Fibroblast of skin of right quadriceps (primary cell): ENCODE data around the gene LTA.
"Not testable (repeated sequence)": the region's sequence is repeated elsewhere in the genome, so short reads cannot be mapped to it uniquely, and the experiment has no call there.

Experiments
- DNase-seq: peaks from one replicate; pipeline ENCODE4 v3.0.0-alpha.2; 2013

LTA gene

DNA sequence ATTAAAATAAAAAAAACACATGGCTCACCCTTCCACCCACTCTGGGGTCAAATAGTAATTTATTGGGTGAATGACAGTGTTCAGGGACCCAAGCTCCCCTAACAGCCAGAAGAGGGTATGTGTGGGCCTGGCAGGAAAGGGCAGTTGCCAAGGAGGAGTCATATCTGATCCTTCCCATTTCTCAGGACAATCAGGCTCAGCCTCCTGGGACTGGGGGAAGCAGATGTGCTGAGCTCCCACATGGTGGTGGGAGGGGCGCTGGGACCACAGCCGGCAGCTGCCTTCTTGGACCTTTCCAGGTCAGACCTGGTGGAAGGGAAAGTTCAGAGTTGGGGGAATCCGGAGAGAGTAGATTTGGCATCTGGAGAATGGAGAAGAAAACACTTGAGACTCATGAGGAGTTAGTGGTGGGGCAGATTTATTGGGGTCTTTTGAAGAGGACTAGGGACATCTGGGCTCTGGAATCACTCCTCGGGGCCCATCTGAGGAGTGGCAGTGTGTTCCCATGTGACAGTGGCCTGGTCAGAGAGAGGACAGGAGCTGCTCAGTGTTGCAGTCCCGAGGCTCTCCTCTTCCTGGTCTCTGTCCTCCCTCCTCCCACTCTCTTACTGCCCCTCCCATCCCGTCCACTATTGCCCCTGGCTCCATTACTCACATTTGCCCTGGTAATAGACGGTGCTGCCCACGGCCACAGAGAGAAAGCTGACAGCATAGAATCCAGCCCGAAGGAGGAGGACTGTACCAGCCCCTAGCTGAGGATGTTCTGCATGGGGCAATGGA is 17.0 kb downstream of the LTA start:
- DNase-seq, result no peak

- DNase-seq, result not testable (repeated sequence)
These were observed 18.6 kb downstream of the LTA start for GRCh38 chr6:31590691-31591090.

GRCh38 chr6:31592396-31592771 is 20.3 kb downstream of the LTA start:
- no peak for DNase-seq

DNA sequence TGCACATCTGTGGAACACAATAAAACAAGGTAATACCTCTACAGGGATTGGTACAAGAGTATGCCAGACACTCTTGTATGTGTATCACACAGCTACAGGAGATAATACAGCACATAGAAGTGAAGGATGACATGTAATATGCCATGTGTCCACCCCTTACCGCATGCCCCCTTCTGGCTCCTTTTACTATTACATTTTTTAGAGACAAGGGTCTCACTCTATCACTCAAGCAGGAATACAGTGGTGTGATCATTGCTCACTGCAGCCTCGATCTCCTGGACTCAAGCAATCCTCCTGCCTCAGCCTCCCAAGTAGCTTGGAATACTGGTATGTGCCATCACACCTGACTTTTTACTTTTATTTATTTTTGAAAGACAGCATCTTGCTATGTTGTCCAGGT is 24.9 kb downstream of the LTA start:
- peak; percentile 29 for DNase-seq

GRCh38 chr6:31607317-31607716 is 35.2 kb downstream of the LTA start:
- DNase-seq, result no peak

DNA sequence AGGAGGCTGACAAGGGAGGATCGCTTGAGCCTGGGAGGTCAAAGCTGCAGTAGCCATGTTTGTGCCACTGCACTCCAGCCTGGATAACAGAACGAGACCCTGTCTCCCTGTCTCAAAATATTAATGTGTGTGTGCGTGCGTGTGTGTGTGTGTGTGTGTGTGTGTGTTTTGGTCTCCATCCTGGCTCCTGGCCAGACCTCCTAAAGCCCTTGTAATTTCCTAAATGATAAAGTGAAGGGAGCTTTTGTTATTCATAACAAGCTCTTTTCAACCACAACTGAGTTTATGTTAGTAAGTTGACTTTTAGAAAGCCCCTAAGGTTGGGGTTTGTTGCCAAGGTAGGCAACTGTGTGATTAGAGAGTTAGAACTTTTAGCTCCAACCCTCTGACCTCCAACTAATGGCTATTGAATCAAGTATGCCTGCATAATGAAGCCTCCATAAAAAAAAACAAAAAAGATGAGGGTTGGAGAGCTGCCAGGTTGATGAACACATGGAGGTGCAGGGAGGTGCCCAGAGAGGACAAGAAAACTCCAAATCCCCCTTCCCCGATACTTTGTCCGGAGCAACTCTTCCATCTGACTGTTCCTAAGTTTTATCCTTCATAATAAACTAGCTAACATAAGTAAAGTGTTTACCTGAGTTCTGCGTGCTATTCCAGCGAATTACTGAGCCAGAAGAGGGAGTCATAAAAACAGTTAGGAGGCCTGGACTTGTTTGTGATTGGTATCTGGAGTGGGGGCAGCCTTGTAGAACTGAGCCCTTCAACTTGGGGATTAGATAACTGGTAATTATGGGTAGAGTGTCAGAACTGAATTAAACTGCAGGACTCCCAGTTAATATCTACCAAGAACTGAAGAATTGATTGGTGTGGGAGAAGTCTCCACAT is 37.7 kb downstream of the LTA start:
- no peak for DNase-seq

DNA sequence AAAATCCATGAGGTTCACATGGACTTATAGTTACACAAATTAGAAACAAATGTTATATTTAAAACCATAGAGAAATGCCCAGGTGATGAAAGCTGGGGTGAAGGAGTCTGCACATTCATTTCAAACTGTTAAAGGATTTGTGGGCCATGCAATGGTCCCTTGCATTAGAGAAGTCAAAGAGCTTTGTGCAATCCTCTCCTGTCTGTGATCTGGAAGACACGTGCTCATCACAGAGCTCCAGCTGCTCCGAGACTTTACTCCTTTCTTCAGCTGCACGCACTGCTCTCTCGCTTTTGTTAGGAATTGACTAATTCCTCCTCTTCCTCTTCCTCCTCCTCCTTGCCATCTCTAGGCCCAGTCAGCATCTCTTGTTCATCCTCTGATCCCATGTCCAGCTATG is 38.9 kb downstream of the LTA start:
- peak; percentile 10 for DNase-seq

DNA sequence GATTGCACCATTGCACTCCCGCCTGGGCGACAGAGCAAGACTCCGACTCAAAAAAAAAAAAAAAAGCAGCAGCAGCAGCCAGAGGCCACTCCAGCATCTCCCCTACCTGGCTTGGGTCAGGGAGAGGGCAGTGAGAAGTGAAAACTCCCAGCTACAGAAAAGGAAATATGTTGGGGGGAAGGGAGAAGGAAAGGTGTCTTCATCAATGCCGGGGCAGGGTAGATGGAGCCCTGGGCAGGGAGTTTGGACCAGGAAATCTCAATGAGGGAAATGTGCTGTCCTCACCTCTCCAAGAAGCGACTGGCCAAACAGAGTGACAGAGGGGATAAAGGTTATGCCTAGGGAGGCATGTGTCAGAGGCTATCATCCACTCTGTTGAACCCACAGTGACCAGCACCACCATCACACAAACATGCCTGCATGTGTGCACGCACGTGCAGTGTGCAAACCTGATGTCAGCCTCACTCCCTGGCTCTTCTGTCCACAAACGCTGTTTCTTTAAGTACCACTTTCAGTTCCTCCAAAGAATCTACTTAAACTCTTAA is 42.1 kb downstream of the LTA start:
- DNase-seq, result no peak

- DNase-seq, result no peak
These were observed 42.8 kb downstream of the LTA start, which contains the start of gene AIF1 for GRCh38 chr6:31614684-31615578. Gene AIF1 (plus strand): TSS chr6:31615234. CDS start chr6:31615330, 96 bp downstream.

- DNase-seq, result no peak
These were observed 43.7 kb downstream of the LTA start for GRCh38 chr6:31615748-31616147.

DNA sequence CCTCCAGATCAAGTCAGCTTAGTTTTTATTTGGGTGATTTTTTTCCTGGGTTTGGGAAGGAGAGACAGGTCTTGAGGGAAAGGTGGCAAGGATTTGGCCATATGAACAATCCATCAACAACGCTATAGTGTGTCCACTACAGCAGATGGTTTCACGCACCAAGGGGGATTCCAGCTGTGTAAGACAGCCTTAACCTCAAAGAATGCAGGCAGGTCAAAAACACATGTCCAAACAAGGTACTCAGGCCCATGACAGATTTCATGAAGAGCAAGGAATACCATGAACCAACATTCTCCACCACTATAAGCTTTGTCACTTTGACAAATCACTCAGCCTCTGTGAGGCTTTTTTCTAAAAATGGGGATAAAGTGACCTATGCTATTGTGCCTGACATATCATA is 44.9 kb downstream of the LTA start:
- DNase-seq, result no peak

DNA sequence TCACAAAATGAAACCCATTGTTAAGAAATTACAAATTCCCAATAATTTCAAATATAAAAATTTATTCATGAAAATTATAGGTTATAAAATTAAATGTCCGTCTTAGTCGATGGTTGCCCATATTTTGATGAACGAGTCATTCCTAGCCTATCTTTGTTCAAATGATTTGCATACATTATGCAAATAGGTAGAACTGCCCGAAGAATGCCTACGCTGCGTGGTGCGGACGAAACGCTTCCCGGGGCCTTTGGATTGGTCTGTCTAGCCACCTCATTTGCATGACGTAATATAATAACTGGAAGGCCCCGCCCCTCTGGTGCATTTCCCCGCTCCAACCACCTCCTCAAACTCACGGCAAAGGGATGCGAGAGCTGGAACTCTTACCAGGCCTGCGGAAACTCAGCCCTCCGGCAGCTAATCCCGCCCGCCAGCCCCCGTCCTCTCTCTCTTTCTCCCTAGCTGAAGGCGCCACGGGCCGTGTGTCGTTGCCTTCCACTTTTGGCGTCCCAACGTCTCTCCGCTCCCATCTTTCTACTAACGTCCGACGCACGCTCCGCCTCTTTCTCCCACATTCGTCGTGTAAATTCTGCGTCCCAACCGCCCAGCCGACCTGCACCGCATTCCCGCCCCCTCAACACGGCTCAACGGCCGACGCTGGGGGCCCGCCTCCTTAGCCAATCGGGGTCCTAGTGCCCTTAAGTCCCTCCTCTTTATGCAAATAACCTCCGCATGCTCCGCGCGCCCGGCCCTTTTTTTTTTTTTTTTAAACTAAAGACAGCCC is 47.9 kb downstream of the LTA start:
- peak; percentile 98 for DNase-seq

DNA sequence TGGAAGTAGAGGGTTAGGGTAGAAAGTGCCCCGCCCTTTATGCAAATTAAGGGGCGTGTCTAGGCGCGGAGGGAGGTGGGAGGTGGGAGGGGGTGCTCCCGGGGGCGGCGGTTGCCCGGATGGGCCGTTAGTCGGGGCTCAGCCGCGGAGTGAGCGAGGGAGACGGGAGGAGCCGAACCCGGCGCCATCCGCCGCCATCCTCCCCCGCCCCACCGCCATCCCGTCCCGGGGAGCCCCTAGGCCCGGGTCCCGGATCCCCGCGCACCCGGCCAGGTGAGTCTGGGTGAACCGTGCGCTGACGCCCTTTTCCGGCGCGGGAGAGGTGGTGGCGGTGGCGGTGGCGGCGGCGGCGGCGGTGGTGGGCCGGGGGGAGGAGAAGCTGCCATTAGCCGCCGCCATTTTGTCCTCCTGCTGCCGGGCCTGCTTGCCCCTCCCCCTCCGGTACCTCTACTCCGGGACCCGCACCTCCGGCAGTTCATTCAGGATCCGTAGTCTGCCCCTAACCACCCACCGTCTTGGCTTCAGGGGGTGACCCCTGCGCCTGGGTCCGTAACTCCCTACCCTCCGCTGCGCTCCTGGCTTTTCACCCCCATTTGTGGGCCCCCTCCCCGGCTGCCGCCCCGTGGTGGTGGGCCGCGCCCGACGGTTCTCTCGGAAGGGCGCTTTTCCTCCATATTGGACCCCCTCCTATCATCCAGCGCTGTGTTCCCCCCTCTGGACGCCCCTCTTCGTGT is 48.7 kb downstream of the LTA start, which contains the start of gene PRRC2A:
Gene PRRC2A (plus strand): TSS at position 130 of the 734 bp plus-strand sequence. CDS start 2,075 bp downstream, outside the sequence.
- peak; percentile 100 for DNase-seq

GRCh38 chr6:31621320-31621939 is 49.3 kb downstream of the LTA start:
- no peak for DNase-seq

- peak; percentile 37 for DNase-seq
These were observed 49.9 kb downstream of the LTA start for GRCh38 chr6:31621991-31622390.

GRCh38 chr6:31622684-31623091 is 50.6 kb downstream of the LTA start:
- DNase-seq, result no peak
